ENCODE results near the gene PTPRG.

GRCh38 chr3:61608711-61609110, 47.3 kb downstream of the PTPRG start:
- TF ChIP-seq CTCF (IDR thresholded peaks at IDR 0.05; ENCODE audit: extremely low read depth in 1 of 2, insufficient read depth in 1 of 2, low read depth in 1 of 2, low read length in 2 of 2) = no peak
- no peak for TF ChIP-seq POLR2AphosphoS5 (IDR thresholded peaks at IDR 0.05; ENCODE audit: insufficient read depth, low read depth, low read length)
- no peak for TF ChIP-seq POLR2A (IDR thresholded peaks at IDR 0.05; ENCODE audit: low read depth, low read length)
- no peak for TF ChIP-seq EZH2 (IDR thresholded peaks at IDR 0.05; ENCODE audit: borderline replicate concordance, low read depth, low read length, severe bottlenecking)
